ENCODE data around the gene HOXB13.

HOXB13 gene

GRCh38 chr17:48728232-48729231, at the start of gene HOXB13:
HOXB13 (minus strand) TSS chr17:48728750; CDS start chr17:48728593, 157 bp downstream.
- no peak for DNase-seq (ENCODE audit: low read depth)

- no peak for DNase-seq (ENCODE audit: low read depth)
These were observed 48.1 kb upstream of the HOXB13 start for GRCh38 chr17:48776602-48777001.

- DNase-seq (ENCODE audit: low read depth) = no peak
These were observed 44.7 kb upstream of the HOXB13 start for GRCh38 chr17:48773245-48773644.

GRCh38 chr17:48770954-48771353, 42.4 kb upstream of the HOXB13 start:
- no peak for DNase-seq (ENCODE audit: low read depth)

- DNase-seq (ENCODE audit: low read depth) = no peak
These were observed 40.6 kb upstream of the HOXB13 start for GRCh38 chr17:48769009-48769675.

- no peak for DNase-seq (ENCODE audit: low read depth)
These were observed 38.8 kb upstream of the HOXB13 start for GRCh38 chr17:48767263-48767774.

- no peak for DNase-seq (ENCODE audit: low read depth)
These were observed 32.6 kb upstream of the HOXB13 start for GRCh38 chr17:48761114-48761513.

GRCh38 chr17:48760411-48760810, 31.9 kb upstream of the HOXB13 start:
- DNase-seq (ENCODE audit: low read depth) = no peak

- no peak for DNase-seq (ENCODE audit: low read depth)
These were observed 30.7 kb upstream of the HOXB13 start for GRCh38 chr17:48759288-48759687.

- no peak for DNase-seq (ENCODE audit: low read depth)
These were observed 29.0 kb upstream of the HOXB13 start for GRCh38 chr17:48757524-48757961.

- DNase-seq (ENCODE audit: low read depth) = no peak
These were observed 28.3 kb upstream of the HOXB13 start for GRCh38 chr17:48756830-48757251.

GRCh38 chr17:48755356-48755755, 26.8 kb upstream of the HOXB13 start:
- no peak for DNase-seq (ENCODE audit: low read depth)

- no peak for DNase-seq (ENCODE audit: low read depth)
These were observed 26.1 kb upstream of the HOXB13 start for GRCh38 chr17:48754500-48755261.

GRCh38 chr17:48753794-48754499, 25.4 kb upstream of the HOXB13 start:
- no peak for DNase-seq (ENCODE audit: low read depth)

GRCh38 chr17:48752399-48753288, 24.1 kb upstream of the HOXB13 start:
- DNase-seq (ENCODE audit: low read depth) = no peak

- DNase-seq (ENCODE audit: low read depth) = no peak
These were observed 23.3 kb upstream of the HOXB13 start for GRCh38 chr17:48751733-48752398.

- DNase-seq (ENCODE audit: low read depth) = no peak
These were observed 22.6 kb upstream of the HOXB13 start for GRCh38 chr17:48751172-48751571.

- DNase-seq (ENCODE audit: low read depth) = no peak
These were observed 21.3 kb upstream of the HOXB13 start for GRCh38 chr17:48749621-48750553.
